Kidney (tissue), 14 donors: ENCODE results near the gene ZNG1A. TPM values are rescaled to one million over a fixed set of nuclear protein-coding genes. Genes with fewer than 3 reads are reported as not detected.
A peak's percentile ranks its signal among the peaks of the same experiment; 100 is the strongest.

ENCODE experiments used
- DNase-seq, 5 donors: peaks; one replicate each; pipeline ENCODE4 v3.0.0-alpha.2; 2013 to 2020
- FAIRE-seq: peaks from 2 replicates; lab custom pipeline; 2012; peaks lifted over from hg19 to GRCh38; lab: Jason Lieb, UNC
- H3K27ac ChIP-seq, 2 donors: one replicate each; pipeline ENCODE4 v1.7.0; 2013; ENCODE audit warnings: low read depth in 2 of 2, low read length in 2 of 2, inconsistent platforms in 1 of 2
- H3K27me3 ChIP-seq: one replicate; pipeline ENCODE4 v1.7.1; 2013; ENCODE audit warnings: low read length, inconsistent platforms; ENCODE audit not compliant: control insufficient read depth, insufficient read depth
- H3K36me3 ChIP-seq, 3 donors: one replicate each; pipeline versions ENCODE4 v1.7.0 to v1.7.1; 2013; ENCODE audit warnings: low read length in 3 of 3, control low read depth in 1 of 3, inconsistent platforms in 1 of 3; ENCODE audit not compliant: insufficient read depth in 3 of 3, control insufficient read depth in 2 of 3
- H3K4me1 ChIP-seq, 3 donors: one replicate each; pipeline versions ENCODE4 v1.7.0 to v1.7.1; 2013; ENCODE audit warnings: low read length in 3 of 3, inconsistent platforms in 1 of 3, low read depth in 1 of 3; ENCODE audit not compliant: control insufficient read depth in 2 of 3, insufficient read depth in 2 of 3
- H3K4me3 ChIP-seq, 3 donors: one replicate each; pipeline versions ENCODE4 v1.7.0 to v1.8.1; 2013; ENCODE audit warnings: low read length in 3 of 3, control low read depth in 1 of 3, inconsistent platforms in 1 of 3
- H3K9ac ChIP-seq, 3 donors: one replicate each; pipeline versions ENCODE4 v1.7.0 to v1.7.1; 2013; ENCODE audit warnings: low read length in 3 of 3, control low read depth in 1 of 3, inconsistent platforms in 1 of 3
- H3K9me3 ChIP-seq, 3 donors: one replicate each; pipeline versions ENCODE4 v1.7.0 to v1.7.1; 2013; ENCODE audit warnings: low read length in 3 of 3, control low read depth in 1 of 3, inconsistent platforms in 1 of 3; ENCODE audit not compliant: control insufficient read depth in 2 of 3, insufficient read depth in 1 of 3
- intact Hi-C: fragments of 100-400 bp; cut with DNase I; formaldehyde crosslinking; loops from one replicate; pipeline ENCODE4 v1.11.1; 2022
- polyA plus RNA-seq: library from polyadenylated mRNA; stranded (reverse); fragments of 350-450 nt; fragmentation: Illumina TruSeq; extraction: RNeasy Lipid Tissue Mini Kit (QIAGEN cat#74804); gene quantifications from one replicate; pipeline ENCODE4 v1.2.3, GENCODE V29; 2014; ENCODE audit warnings: low read depth, low replicate concordance; ENCODE audit not compliant: insufficient read depth
- total RNA-seq: library from RNA; stranded (reverse); fragmentation: NEBNext Ultra II Directional; extraction: Animal tissue kit (Norgen Biotek cat#: 25700); gene quantifications from one replicate; pipeline ENCODE4 v1.2.1, GENCODE V29; 2021
- TF ChIP-seq, protein P1 (sequence below): IDR thresholded peaks from 3 replicates; pipeline ENCODE4 v1.5.1; 2012; ENCODE audit warnings: mild to moderate bottlenecking, moderate library complexity, borderline replicate concordance; ENCODE audit not compliant: insufficient read depth; ENCODE audit errors: extremely low read depth
- donor health status: control.
- donor health status: control.
- donor health status: control.
- donor health status: control.
- donor health status: control.
- donor health status: DM: yes; HTN: yes; CAD: no.
- donor health status: Normal renal cell carcinoma (clear cell type).

ZNG1A gene
- total and polyA plus RNA-seq, 2 donors from 2014 or later: 32.7 to 58.0 TPM

GRCh38 chr9:212297-212696 is 33.4 kb upstream of the ZNG1A start:
- DNase-seq (no peak), FAIRE-seq (no peak)
- H3K27me3 ChIP-seq: peaks cover 7% of the 10 kb centered on the region
- no peaks in the 10 kb centered on the region for H3K9me3 ChIP-seq
- no peaks in the 10 kb centered on the region for H3K36me3 ChIP-seq
- no peak overlapping the region for H3K9ac ChIP-seq
- TF ChIP-seq, protein P1, sequence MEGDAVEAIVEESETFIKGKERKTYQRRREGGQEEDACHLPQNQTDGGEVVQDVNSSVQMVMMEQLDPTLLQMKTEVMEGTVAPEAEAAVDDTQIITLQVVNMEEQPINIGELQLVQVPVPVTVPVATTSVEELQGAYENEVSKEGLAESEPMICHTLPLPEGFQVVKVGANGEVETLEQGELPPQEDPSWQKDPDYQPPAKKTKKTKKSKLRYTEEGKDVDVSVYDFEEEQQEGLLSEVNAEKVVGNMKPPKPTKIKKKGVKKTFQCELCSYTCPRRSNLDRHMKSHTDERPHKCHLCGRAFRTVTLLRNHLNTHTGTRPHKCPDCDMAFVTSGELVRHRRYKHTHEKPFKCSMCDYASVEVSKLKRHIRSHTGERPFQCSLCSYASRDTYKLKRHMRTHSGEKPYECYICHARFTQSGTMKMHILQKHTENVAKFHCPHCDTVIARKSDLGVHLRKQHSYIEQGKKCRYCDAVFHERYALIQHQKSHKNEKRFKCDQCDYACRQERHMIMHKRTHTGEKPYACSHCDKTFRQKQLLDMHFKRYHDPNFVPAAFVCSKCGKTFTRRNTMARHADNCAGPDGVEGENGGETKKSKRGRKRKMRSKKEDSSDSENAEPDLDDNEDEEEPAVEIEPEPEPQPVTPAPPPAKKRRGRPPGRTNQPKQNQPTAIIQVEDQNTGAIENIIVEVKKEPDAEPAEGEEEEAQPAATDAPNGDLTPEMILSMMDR: no peak
- H3K27ac ChIP-seq: no peak overlapping the region
- intact Hi-C loops: no loop called here
- H3K4me1 ChIP-seq: peaks cover 0 to 8% (median 0%) of the 10 kb centered on the region in 3 donors
- H3K4me3 ChIP-seq: no peak overlapping the region

- Histone ChIP-seq H3K4me1 (peaks cover 0 to under 1% (median 0%) of the 10 kb centered on the region in 3 donors), H3K9ac (no peak overlapping the region), H3K4me3 (no peak overlapping the region), H3K36me3 (no peaks in the 10 kb centered on the region), H3K27ac (peak overlapping the region in 1 of 2 donors; percentile 68), H3K27me3 (peaks cover 7% of the 10 kb centered on the region), H3K9me3 (no peaks in the 10 kb centered on the region)
- no peak for DNase-seq
- FAIRE-seq: no peak
- intact Hi-C loops: no loop called here
- TF ChIP-seq, protein P1: no peak
Observed at GRCh38 chr9:211557-211956, 32.7 kb upstream of the ZNG1A start.

DNA sequence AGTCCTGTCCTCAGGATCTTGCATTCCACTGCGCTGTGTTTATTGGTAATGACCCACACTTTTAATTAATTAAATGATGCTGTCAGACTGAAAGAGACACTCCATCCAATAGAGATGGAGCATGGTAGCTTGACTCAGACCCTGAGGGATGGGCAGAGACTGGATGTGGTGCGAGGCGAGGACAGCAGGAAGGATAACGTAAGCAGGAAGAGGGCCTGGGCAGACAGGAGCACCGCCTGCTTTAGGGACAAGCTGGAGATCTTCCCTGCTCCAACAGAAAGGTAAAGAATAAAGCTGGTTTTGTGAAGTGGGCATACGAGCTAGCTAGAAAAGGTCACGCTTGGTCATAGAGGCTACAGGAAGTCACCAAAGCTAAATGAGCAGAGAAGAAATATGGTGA is 32.2 kb upstream of the ZNG1A start:
- DNase-seq (no peak), FAIRE-seq (no peak)
- Histone ChIP-seq H3K4me1 (no peaks in the 10 kb centered on the region), H3K9ac (no peak overlapping the region), H3K9me3 (no peaks in the 10 kb centered on the region), H3K27ac (peak overlapping the region in 1 of 2 donors; percentile 33), H3K4me3 (no peak overlapping the region), H3K36me3 (no peaks in the 10 kb centered on the region), H3K27me3 (peaks cover 5% of the 10 kb centered on the region)
- intact Hi-C loops: no loop called here
- TF ChIP-seq, protein P1: no peak
